Natural killer cell treated with Interleukin-12 subunit alpha and Interleukin-12 subunit beta and Interleukin-15 and Interleukin-18, amount 100 ng/mL, for 72 hours (primary cell): Measurements from ENCODE around the gene AGAP3. TPM values are rescaled to one million over a fixed set of nuclear protein-coding genes. Genes with fewer than 3 reads are reported as not detected.
A peak's percentile ranks its signal among the peaks of the same experiment; 100 is the strongest.

Experiments
- ATAC-seq, 2 donors: fragments of 150-1000 bp; cut with Tn5 transposase in 1 of 2; sonication (Bioruptor Pico), chemical (Tn5 transposase) in 1 of 2; 2 replicates each; pipeline ENCODE4 v1.10.0; 2021
- DNase-seq: peaks from one replicate; pipeline ENCODE4 v3.0.0; 2022; ENCODE audit warnings: low spot score
- H3K27ac Mint-ChIP-seq, 2 donors: 1 replicate in 1 of 2; 2 replicates in 1 of 2; pipeline ENCODE4 v1.8.0; 2022; ENCODE audit warnings: mixed read lengths in 2 of 2, mild to moderate bottlenecking in 1 of 2, moderate library complexity in 1 of 2
- H3K27me3 Mint-ChIP-seq, 2 donors: 1 replicate in 1 of 2; 2 replicates in 1 of 2; pipeline ENCODE4 v1.8.0; 2022; ENCODE audit warnings: mixed read lengths in 2 of 2
- H3K36me3 Mint-ChIP-seq: one replicate; pipeline ENCODE4 v1.8.0; 2022; ENCODE audit warnings: mixed read lengths
- H3K4me1 Mint-ChIP-seq, 2 donors: 1 replicate in 1 of 2; 2 replicates in 1 of 2; pipeline ENCODE4 v1.8.0; 2022; ENCODE audit warnings: low read depth in 2 of 2, mixed read lengths in 2 of 2, mild to moderate bottlenecking in 1 of 2
- H3K4me3 Mint-ChIP-seq: one replicate; pipeline ENCODE4 v1.8.0; 2022; ENCODE audit warnings: mixed read lengths
- H3K9me3 Mint-ChIP-seq: 2 replicates; pipeline ENCODE4 v1.8.0; 2022; ENCODE audit warnings: mixed read lengths
- total RNA-seq, 2 donors: library from RNA; stranded (reverse); gene quantifications; one replicate each; pipeline ENCODE4 v1.2.3, GENCODE V29; 2022

The AGAP3 gene
- total RNA-seq, 2 donors from 2014 or later: 28.4 to 101 TPM

DNA sequence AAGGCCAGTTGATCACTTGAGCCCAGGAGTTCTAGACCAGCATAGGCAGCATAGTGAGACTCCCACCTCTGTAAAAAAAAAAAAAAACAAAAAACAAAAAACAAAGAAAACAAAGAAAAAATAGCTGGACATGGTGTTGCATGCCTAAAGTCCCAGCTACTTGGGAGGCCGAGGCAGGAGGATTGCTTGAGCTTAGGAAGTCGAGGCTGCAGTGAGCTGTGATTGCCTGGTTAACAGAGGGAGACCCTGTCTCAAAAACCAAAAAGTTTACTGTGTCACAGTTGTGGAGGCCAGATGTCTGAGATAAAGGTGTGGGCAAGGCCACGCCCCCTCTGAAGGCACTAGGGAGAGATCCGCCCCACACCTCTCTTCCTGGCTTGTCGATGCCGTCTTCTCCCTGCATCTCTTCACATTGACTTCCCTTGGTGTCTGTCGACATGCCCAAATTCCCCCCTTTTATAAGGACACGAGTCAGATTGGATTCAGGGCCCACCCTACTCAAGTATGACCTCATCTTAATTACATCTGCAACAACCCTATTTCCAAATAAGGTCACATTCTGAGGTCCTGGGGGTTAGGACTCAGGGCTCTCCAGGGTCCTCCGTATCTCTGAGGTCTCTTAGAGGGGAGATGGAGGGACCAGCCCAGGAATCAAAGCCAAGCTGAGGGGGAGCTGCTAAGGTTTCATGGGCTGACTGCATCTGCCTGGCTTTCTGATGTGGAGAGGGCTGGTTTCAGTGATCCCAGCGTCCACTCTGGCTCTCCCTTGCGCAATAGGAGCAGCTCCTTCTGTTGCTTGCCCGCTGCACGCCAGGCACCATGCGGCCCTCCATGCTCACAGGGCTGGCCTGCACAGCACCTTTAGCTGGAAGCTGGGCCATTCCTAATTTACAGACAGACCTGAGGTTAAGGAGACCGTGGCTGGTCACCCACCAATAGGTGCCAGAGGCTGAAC, 23.1 kb downstream of the AGAP3 start:
- DNase-seq (no peak), ATAC-seq (no peak)
- H3K9me3 Mint-ChIP-seq: no peaks in the 10 kb centered on the region
- no peaks in the 10 kb centered on the region for H3K36me3 Mint-ChIP-seq
- H3K27me3 Mint-ChIP-seq: no peaks in the 10 kb centered on the region
- no peak overlapping the region for H3K4me3 Mint-ChIP-seq
- H3K27ac Mint-ChIP-seq: no peak overlapping the region
- peaks cover 0 to 2% of the 10 kb centered on the region in 2 donors for H3K4me1 Mint-ChIP-seq

DNA sequence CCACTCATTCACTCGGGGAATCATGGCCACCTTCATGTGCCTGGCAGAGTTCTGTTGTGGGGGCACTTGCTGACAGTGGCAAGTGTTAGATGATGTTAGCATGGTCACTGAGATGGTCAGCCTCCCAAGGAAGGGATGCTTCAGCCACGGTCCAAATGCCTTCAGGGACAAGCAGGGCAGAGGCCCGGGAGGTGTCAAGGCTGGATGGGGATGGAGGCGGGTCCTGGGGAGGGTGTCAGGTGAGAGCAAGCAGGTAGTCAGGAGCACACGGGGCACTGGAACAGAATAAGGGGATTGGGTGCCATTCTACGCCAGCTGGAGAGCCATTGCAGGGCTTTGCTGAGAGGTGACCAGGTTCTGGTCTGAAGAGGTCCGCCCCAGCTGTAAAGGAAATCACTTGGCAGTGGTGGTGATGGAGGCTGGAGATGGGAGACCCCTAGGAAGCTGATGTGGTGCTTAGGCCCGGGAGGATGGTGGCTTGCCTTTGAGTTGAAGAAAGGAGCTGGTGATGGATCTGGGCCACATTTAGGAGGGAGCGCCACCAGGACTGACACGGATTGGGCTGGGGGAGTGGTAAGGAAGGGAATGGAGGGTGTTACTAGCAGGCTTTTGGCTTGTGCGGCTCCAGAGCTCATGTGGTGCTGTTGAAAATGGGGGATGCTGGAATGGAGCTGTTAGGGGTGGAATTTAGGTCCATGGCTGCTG, 24.1 kb downstream of the AGAP3 start:
- no peak overlapping the region for H3K27ac Mint-ChIP-seq
- H3K4me3 Mint-ChIP-seq: no peak overlapping the region
- peaks cover 0 to 2% of the 10 kb centered on the region in 2 donors for H3K4me1 Mint-ChIP-seq
- DNase-seq (no peak), ATAC-seq (no peak)
- no peaks in the 10 kb centered on the region for H3K36me3 Mint-ChIP-seq
- H3K27me3 Mint-ChIP-seq: no peaks in the 10 kb centered on the region
- H3K9me3 Mint-ChIP-seq: no peaks in the 10 kb centered on the region

DNA sequence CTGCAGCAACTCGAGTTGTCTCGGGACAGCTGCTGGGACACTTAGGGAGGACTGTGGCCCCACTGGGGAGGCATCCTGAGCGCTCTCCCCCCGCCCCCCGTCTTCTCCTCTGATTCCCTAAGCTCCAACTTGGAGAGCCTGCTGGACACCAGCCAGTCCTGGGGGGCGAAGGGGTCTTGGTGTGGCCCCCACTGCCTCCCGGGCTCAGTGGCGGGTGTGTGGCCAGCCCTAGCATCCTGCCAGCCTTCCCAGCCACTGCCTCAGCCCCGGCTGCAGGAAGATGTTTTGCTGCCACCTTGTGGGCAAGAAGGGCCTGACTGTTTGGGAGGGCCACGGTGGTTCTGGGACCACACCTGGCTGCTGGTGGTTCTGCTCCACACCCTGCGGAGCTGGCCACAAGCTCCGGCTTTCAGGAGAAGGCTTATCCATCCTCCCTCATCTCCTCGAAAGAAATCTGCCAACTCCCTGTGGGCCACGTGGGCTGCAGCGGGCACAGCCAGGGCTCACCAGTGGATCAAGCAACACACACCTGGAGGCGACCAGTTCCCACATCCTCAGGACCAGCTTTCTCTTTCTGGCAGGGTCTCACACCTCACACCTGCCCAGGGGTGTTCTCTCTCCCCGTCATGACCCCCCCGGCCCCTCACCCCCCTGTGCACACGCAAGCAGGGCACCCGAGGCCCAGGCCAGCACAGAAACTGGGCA, 24.8 kb downstream of the AGAP3 start:
- H3K4me1 Mint-ChIP-seq: peaks cover 0 to 2% of the 10 kb centered on the region in 2 donors
- no peak overlapping the region for H3K4me3 Mint-ChIP-seq
- DNase-seq (peak; percentile 75), ATAC-seq (peak; percentile 74 to 79)
- H3K36me3 Mint-ChIP-seq: no peaks in the 10 kb centered on the region
- no peaks in the 10 kb centered on the region for H3K27me3 Mint-ChIP-seq
- no peaks in the 10 kb centered on the region for H3K9me3 Mint-ChIP-seq
- H3K27ac Mint-ChIP-seq: no peak overlapping the region

DNA sequence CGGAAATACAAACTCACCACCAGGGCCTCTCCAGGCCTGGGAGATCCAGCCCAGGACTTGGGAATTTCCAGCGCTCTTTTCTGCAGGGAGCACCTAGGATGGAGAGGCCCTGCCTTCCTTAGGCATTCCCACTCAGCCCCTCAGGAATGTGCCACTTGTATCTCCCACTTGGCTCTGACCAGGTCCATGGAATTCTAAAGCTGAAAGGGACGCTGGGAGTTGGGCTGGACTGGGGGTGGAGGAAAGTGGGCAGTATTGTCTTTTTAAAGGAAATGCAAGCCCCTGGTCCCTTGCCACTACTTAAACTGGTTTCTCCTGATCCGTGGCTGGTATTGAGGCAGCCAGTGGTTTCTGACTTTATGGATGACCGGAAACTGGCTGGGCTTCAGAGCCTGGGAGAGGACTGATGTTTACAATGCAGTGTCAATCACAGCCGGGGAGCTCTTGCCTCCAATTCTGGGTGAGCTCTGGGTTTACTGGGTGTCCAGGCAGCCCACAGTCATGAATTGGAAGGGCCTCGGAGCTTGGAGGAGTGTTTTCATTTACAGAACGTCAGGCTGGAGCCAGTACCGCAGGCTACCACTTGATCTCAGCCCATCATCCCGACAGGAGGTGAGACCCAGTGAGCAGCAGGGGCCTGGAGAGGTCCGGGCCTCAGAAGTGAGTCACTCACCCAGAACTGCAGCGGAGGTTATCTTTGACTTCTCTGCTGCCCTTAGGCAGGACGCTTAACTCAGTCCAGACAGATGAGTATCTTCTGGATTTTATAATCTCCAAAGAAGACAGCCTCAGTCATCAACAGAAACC, 27.3 kb downstream of the AGAP3 start:
- Mint-ChIP-seq H3K4me3 (peak overlapping the region; percentile 8), H3K9me3 (no peaks in the 10 kb centered on the region), H3K27me3 (no peaks in the 10 kb centered on the region), H3K36me3 (no peaks in the 10 kb centered on the region), H3K27ac (no peak overlapping the region), H3K4me1 (peaks cover 0 to 2% of the 10 kb centered on the region in 2 donors)
- no peak for ATAC-seq
- DNase-seq: no peak

DNA sequence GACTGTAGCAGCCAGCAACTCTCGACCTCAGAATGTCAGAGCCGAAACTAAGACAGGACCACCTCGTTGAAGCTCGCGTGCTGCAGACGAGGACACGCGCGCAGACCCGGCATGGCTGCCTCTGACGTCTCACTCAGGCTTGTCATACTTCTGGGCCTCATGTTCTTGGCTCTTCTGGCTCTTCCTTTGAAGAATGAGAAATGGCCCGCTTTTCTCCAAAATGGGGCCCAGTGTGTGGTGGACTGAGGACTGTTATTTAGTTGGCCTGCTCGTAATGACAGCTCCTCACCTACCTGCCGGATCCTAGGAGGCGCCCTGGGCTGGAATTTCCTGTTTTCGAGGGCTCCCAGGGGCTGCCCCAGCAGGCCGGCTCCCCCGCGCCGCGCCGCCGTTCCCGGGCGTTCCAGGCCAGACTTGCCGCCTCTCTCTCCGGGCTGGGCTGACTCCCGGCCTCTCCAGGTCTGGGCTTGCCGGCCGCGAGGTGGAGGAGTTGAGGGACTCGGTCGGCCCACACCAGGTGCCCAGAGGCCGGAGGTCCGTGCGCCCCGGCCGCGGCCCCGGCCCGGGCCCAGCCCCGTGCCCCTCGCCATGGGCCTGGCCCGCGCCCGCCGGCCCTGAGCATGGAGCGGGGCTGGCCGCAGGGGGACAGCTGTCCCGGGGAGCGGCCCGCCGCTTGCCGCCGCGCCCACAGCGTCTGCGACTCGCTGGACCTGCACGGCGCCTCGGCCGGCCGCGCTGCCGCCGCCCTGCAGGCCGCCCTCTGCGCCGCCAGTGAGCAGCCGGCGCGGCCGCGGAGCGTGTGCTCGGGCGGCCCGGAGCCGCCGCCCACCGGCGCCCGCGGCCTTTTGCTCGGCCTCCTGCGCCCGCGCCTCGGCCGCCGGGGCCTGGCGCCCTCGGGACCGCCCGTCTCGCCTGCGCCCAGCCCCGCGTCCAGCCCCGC, 28.1 kb downstream of the AGAP3 start:
- Mint-ChIP-seq H3K27me3 (no peaks in the 10 kb centered on the region), H3K9me3 (no peaks in the 10 kb centered on the region)
- no peak for DNase-seq

DNA sequence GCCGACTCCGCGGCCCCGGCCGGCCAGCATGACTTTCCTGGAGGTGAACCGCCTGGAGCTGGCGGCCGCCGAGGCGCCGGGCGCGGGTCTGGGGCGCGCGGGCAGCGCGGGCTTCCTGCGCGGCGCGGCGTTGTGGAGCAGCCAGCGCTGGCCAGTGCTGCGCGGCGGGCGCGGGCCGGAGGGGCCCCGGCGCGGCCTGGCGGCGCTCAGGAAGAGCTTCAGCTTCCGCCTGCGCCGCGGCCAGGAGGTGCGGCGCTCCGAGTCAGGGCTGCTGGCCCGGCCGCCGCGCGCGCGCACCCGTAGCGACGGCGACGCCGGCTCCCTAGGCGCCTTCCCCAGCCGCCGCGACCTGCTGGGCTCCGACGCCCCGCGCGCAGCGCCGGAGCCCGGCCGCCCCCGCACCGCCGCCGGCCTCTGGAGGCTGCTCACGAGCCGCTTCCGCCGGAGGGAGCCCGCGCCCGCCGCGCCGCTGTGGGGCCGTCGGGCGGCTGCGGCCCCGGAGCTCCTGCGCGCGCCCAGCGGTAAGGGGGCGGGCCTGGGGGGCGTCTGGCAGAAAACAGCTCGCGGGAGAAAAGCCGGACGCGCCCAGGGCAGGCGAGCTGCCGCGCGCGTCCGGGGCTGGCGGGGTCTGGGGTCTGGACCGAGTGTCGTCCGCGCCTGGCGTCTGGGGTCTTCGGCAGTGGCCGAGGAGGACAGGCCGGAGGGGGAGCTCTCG, 29.0 kb downstream of the AGAP3 start:
- DNase-seq (no peak), ATAC-seq (peak; percentile 71 to 77)
- H3K36me3 Mint-ChIP-seq: no peaks in the 10 kb centered on the region
- no peak overlapping the region for H3K27ac Mint-ChIP-seq
- H3K9me3 Mint-ChIP-seq: no peaks in the 10 kb centered on the region
- peaks cover 0 to under 1% of the 10 kb centered on the region in 2 donors for H3K4me1 Mint-ChIP-seq
- no peaks in the 10 kb centered on the region for H3K27me3 Mint-ChIP-seq
- H3K4me3 Mint-ChIP-seq: no peak overlapping the region

More for the DNA sequence above, 28.1 kb downstream of the AGAP3 start:
- Mint-ChIP-seq H3K36me3 (no peaks in the 10 kb centered on the region), H3K27ac (no peak overlapping the region), H3K4me1 (peaks cover 0 to 2% of the 10 kb centered on the region in 2 donors), H3K4me3 (peak overlapping the region; percentile 8)
- peak; percentile 11 to 46 for ATAC-seq

DNA sequence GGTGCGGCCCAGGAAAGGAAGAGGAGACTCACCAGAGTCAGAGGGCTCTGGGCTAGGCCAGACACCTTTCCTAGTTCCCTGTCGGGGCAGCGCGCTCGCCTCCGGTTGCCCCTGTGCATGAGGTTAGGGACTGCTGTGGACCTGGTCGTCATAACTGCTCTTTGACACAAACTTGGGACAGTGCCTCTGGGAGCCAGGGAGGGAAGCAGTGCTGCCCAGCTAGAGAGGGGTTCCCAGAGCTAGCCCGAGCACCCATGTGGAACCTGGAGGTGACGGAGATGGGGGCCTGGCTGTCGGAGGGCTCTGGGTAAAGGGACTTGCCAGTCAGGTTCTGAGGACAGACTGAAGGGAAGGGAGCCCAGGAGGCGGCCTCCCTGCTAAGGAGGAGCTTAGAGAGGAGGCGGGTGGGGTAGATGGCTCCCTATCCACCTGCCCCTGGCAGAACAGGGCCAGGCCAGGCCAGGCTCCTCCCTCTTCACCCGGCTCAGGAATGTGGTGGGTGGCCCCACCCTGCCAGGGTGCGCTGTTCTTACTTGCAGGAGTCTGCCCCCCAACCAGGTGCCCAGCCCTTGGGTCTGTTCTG, 29.7 kb downstream of the AGAP3 start:
- H3K27ac Mint-ChIP-seq: no peak overlapping the region
- ATAC-seq (no peak), DNase-seq (no peak)
- no peaks in the 10 kb centered on the region for H3K27me3 Mint-ChIP-seq
- peak overlapping the region; percentile 2 for H3K4me3 Mint-ChIP-seq
- H3K9me3 Mint-ChIP-seq: no peaks in the 10 kb centered on the region
- H3K4me1 Mint-ChIP-seq: no peaks in the 10 kb centered on the region
- H3K36me3 Mint-ChIP-seq: no peaks in the 10 kb centered on the region

DNA sequence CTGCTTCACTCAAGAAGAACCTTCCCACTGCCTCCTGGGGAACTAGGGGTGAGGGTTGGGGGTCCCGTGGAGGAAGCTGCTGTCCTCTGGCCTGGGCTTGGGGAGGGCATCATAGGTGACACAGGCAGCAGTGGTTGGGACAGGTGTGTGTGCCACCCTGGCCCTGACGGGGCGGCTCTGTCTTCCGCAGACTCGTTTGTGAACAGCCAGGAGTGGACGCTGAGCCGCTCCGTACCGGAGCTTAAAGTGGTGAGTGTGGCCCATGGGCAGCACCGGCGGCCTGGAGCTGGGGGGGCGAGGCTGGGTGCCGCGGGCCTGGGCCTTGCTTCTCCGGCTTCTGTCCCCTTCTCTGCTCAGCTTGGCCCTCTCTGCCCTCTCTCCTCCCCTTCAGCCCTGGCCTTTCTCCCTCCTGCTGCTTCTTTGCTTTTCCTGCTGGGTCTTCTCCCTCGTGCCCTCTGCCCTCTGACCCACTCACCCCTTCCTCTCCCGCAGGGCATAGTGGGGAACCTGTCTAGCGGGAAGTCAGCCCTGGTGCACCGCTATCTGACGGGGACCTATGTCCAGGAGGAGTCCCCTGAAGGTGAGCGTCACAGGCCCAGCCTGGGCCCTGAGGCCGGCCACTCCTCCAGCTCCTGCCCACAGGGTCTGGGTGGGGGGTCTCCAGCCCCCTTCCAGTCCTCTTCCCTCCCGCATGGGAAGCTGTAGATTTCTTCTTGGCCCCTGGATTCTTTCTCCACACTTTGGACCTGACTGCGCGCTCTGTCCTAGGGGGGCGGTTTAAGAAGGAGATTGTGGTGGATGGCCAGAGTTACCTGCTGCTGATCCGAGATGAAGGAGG, 30.5 kb downstream of the AGAP3 start:
- Mint-ChIP-seq H3K27me3 (no peaks in the 10 kb centered on the region), H3K4me3 (peak overlapping the region; percentile 4), H3K9me3 (no peaks in the 10 kb centered on the region), H3K4me1 (no peaks in the 10 kb centered on the region), H3K36me3 (no peaks in the 10 kb centered on the region), H3K27ac (no peak overlapping the region)
- ATAC-seq (no peak), DNase-seq (no peak)

DNA sequence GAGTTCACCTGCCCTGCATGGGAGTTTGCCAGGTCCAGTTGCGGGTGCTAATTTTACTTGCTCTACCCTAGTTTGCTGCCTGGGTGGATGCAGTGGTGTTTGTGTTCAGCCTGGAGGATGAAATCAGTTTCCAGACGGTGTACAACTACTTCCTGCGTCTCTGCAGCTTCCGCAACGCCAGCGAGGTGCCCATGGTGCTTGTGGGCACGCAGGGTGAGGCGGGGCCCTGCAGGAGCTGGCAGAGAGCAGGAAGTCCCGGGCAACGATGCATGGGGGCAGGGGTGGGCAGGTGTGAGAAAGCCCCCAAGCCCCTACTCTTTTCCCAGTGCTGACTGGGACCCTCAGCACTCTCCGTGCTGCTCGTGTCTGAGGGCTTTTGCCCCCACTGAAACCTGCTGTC, 31.3 kb downstream of the AGAP3 start:
- no peak for ATAC-seq

DNA sequence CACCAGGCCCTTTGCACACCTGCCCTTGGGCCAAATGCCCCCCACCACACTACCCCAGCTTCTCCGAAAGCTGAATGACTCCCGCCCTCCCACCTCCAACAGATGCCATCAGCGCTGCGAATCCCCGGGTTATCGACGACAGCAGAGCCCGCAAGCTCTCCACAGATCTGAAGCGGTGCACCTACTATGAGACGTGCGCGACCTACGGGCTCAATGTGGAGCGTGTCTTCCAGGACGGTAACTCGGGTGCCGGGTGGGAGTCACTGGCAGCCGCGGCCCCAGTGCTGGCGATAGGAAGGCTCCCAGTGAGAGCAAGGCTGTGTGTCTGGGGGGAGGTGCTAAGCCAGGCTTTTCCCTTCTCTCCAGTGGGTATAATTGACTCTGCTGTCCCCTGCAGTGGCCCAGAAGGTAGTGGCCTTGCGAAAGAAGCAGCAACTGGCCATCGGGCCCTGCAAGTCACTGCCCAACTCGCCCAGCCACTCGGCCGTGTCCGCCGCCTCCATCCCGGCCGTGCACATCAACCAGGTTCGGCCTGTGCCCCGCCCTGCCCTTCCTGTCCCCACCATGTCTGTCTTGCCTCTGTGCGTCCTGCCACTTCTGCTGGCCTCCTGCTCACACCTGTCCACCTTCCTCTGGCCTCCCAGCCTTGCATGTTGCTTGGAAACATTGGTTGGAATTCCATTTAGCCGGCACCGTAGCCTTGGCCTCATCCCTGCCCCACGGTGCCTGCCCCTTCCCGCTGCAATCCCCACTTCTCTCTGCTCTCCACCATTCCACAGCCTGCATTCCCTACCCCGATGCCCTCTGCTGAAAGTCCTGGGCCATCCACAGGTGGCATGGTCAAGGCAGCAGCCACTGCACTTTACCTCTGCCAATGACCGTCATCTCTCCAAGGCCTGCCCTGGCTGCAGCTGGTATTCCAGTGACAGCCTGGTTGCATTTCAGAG, 32.1 kb downstream of the AGAP3 start:
- H3K36me3 Mint-ChIP-seq: no peaks in the 10 kb centered on the region
- H3K4me3 Mint-ChIP-seq: no peak overlapping the region
- H3K27me3 Mint-ChIP-seq: no peaks in the 10 kb centered on the region
- H3K9me3 Mint-ChIP-seq: no peaks in the 10 kb centered on the region
- ATAC-seq: no peak
- no peak overlapping the region for H3K27ac Mint-ChIP-seq
- no peaks in the 10 kb centered on the region for H3K4me1 Mint-ChIP-seq
- no peak for DNase-seq

More for the DNA sequence above, 31.3 kb downstream of the AGAP3 start:
- no peaks in the 10 kb centered on the region for H3K4me1 Mint-ChIP-seq
- DNase-seq: no peak
- no peaks in the 10 kb centered on the region for H3K9me3 Mint-ChIP-seq
- H3K27me3 Mint-ChIP-seq: no peaks in the 10 kb centered on the region
- no peak overlapping the region for H3K4me3 Mint-ChIP-seq
- no peaks in the 10 kb centered on the region for H3K36me3 Mint-ChIP-seq
- no peak overlapping the region for H3K27ac Mint-ChIP-seq
